ENCODE measurements around the gene NAT16. TPM values are rescaled to one million over a fixed set of nuclear protein-coding genes. Genes with fewer than 3 reads are reported as not detected.

NAT16 gene
- total and polyA plus RNA-seq, 9 of the 15 experiments (the other 6 are each of a cell fraction or from before 2014, with no cell fraction given): 0.04 TPM; not detected in 8

- peak; percentile 99 for TF ChIP-seq ZNF511 (CRISPR knock-in tag; IDR thresholded peaks at IDR 0.05)
- peak; percentile 89 for TF ChIP-seq PCBP1 (IDR thresholded peaks at IDR 0.05; ENCODE audit: low read depth, low read length, poor library complexity, severe bottlenecking)
- TF ChIP-seq ZNF174 (CRISPR knock-in tag; IDR thresholded peaks at IDR 0.05): no peak
- TF ChIP-seq RBM39 (optimal IDR thresholded peaks at IDR 0.05; ENCODE audit: low read depth, low read length): no peak
- TF ChIP-seq RBM34 (IDR thresholded peaks at IDR 0.05; ENCODE audit: borderline replicate concordance, insufficient read depth, low read length): no peak
- TF ChIP-seq SMAD2 (IDR thresholded peaks at IDR 0.05; ENCODE audit: low read depth, low read length): no peak
- TF ChIP-seq KHSRP (IDR thresholded peaks at IDR 0.05): no peak
- peak; percentile 87 for TF ChIP-seq NCOA1 (IDR thresholded peaks at IDR 0.05; ENCODE audit: low read depth)
- no peak for TF ChIP-seq XRCC3 (IDR thresholded peaks at IDR 0.05)
- no peak for TF ChIP-seq ZNF699 (CRISPR knock-in tag; IDR thresholded peaks at IDR 0.05; ENCODE audit: insufficient replicate concordance)
- peak; percentile 96 for TF ChIP-seq FOXP4 (CRISPR knock-in tag; IDR thresholded peaks at IDR 0.05; ENCODE audit: borderline replicate concordance)
- TF ChIP-seq ZNF324 (CRISPR knock-in tag; IDR thresholded peaks at IDR 0.05): no peak
- no peak for TF ChIP-seq FOXO4 (CRISPR knock-in tag; IDR thresholded peaks at IDR 0.05)
- no peak for TF ChIP-seq SMARCA4 (IDR thresholded peaks at IDR 0.05)
- TF ChIP-seq NBN (IDR thresholded peaks at IDR 0.05; ENCODE audit: low read depth): no peak
- TF ChIP-seq ZNF398 (CRISPR knock-in tag; IDR thresholded peaks at IDR 0.05): no peak
- TF ChIP-seq ZKSCAN8 (CRISPR knock-in tag; IDR thresholded peaks at IDR 0.05): no peak
- no peak for TF ChIP-seq NFIC (IDR thresholded peaks at IDR 0.05)
- TF ChIP-seq GTF2E2 (tag; IDR thresholded peaks at IDR 0.05): no peak
- no peak for TF ChIP-seq ETV6 (IDR thresholded peaks at IDR 0.05; ENCODE audit: borderline replicate concordance in 1 of 2, low read depth in 2 of 2, low read length in 1 of 2)
- peak; percentile 84; the same call in 1 of the 2 replicates for TF ChIP-seq ETV6 (CRISPR knock-in tag; IDR thresholded peaks at IDR 0.05; ENCODE audit: borderline replicate concordance)
- TF ChIP-seq TARDBP (IDR thresholded peaks at IDR 0.05): no peak
- no peak for TF ChIP-seq FOXM1 (IDR thresholded peaks at IDR 0.05; ENCODE audit: low read depth)
- TF ChIP-seq FOXM1 (CRISPR knock-in tag; IDR thresholded peaks at IDR 0.05; ENCODE audit: low read depth): peak; percentile 99
- peak; percentile 94 for TF ChIP-seq ZNF224 (CRISPR knock-in tag; IDR thresholded peaks at IDR 0.05)
These were observed 14.8 kb downstream of the NAT16 start, which contains the start of gene VGF (continued) for GRCh38 chr7:101165075-101165957.
